HG02884 (cell line): ENCODE measurements around the gene NT5C3B.
A peak's percentile ranks its signal among the peaks of the same experiment; 100 is the strongest.

Source experiments
- ATAC-seq: cut with Tn5 transposase; IDR thresholded peaks from one replicate; pipeline ENCODE4 v1.9.1; 2021; ENCODE audit warnings: mild to moderate bottlenecking, moderate library complexity; ENCODE audit not compliant: unreplicated experiment

Gene NT5C3B

GRCh38 chr17:41811549-41812380, 24.3 kb downstream of the NT5C3B start, which contains the start of gene P3H4:
P3H4 (minus strand) TSS chr17:41811949; CDS start chr17:41811915, 34 bp downstream.
- no peak for ATAC-seq

GRCh38 chr17:41810659-41811548, 25.1 kb downstream of the NT5C3B start:
- no peak for ATAC-seq

- ATAC-seq: no peak
Observed at GRCh38 chr17:41806685-41807445, 29.2 kb downstream of the NT5C3B start.

- ATAC-seq: no peak
Observed at GRCh38 chr17:41803049-41804020, 32.7 kb downstream of the NT5C3B start.

- no peak for ATAC-seq
Observed at GRCh38 chr17:41801374-41802271, 34.4 kb downstream of the NT5C3B start.

- no peak for ATAC-seq
Observed at GRCh38 chr17:41800601-41801373, 35.2 kb downstream of the NT5C3B start.

- ATAC-seq: no peak
Observed at GRCh38 chr17:41799366-41799765, 36.7 kb downstream of the NT5C3B start.

GRCh38 chr17:41797377-41797776, 38.7 kb downstream of the NT5C3B start:
- ATAC-seq: no peak

- ATAC-seq: no peak
Observed at GRCh38 chr17:41796121-41796895, 39.7 kb downstream of the NT5C3B start.

- ATAC-seq: no peak
Observed at GRCh38 chr17:41794540-41794975, 41.5 kb downstream of the NT5C3B start.

- no peak for ATAC-seq
Observed at GRCh38 chr17:41793784-41794539, 42.1 kb downstream of the NT5C3B start.

- no peak for ATAC-seq
Observed at GRCh38 chr17:41792845-41793783, 42.9 kb downstream of the NT5C3B start.

GRCh38 chr17:41787021-41787418, 49.0 kb downstream of the NT5C3B start:
- no peak for ATAC-seq

- peak; percentile 81 for ATAC-seq
Observed at GRCh38 chr17:41786227-41787020, 49.6 kb downstream of the NT5C3B start, which contains the start of gene JUP. JUP (minus strand) TSS chr17:41786711; CDS start chr17:41771854, 14,857 bp downstream.

- ATAC-seq: no peak
Observed at GRCh38 chr17:41785859-41786226, 50.2 kb downstream of the NT5C3B start.
